ENCODE data around the gene PLTP. TPM values are rescaled to one million over a fixed set of nuclear protein-coding genes. Genes with fewer than 3 reads are reported as not detected.

Gene PLTP
- total and polyA plus RNA-seq, 2 donors (not counting 3 experiments of a cell fraction or from before 2014, with no cell fraction given), result 62.1 to 118 TPM

DNA sequence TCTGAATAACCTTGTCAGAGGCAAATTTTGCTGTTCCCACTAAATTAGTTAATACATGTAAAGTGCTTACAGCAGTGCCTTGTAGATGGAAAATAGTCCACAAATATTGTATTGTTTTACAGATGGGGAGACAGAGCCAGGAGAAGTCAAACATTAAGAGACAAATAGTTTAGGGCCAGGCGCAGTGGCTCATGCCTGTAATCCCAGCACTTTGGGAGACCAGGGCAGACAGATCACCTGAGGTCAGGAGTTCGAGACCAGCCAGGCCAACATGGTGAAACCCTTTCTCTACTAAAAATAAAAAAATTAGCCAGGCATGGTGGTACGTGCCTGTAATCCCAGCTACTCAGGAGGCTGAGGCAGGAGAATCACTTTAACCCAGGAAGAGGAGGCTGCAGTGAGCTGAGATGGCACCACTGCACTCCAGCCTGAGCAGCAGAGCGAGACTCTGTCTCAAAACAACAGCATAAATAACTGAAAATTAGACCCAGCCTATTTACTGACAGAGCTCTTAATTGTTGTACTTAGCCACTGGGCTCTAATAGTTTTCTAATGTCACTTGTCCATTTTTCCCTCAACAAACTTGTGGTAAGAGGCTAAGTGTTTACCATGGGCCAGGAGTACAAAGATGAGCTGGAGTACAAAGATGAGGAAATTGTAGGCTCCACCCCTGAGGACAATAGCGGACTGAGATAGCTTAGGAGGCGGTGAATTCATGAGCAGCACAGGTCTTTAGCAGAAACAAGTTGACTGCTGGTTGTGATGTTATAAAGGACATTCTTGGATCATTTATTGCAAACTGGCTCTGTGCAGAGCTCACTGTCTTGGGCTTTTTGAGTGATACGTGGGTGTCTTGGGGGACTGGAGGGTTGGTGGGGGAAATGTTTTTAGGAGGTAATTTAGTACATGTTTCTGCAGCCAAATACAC lies 48.1 kb downstream of the PLTP start:
- no TSS peak for BruUV-seq (replicated peaks)
- no peak for FAIRE-seq

More for the DNA sequence above, 48.1 kb downstream of the PLTP start:
- Histone ChIP-seq H3K27me3 (ENCODE audit: control insufficient read depth in 2 of 2, insufficient read depth in 2 of 2, low read length in 2 of 2) (no peaks in the 10 kb centered on the region), H2AFZ (ENCODE audit: low read depth, low read length) (no peak overlapping the region), H3K4me2 (ENCODE audit: insufficient read depth, low read length) (no peak overlapping the region), H3K4me3 (replicated peaks in 1 of 3; ENCODE audit: insufficient read depth in 1 of 3, low read depth in 1 of 3, low read length in 3 of 3) (no peak overlapping the region), H3K79me2 (ENCODE audit: control insufficient read depth, insufficient read depth, low read length) (no peaks in the 10 kb centered on the region), H3K9me1 (replicated peaks; ENCODE audit: control insufficient read depth, extremely low read depth, insufficient read depth, low read length) (no peaks in the 10 kb centered on the region), H3K9ac (replicated peaks; ENCODE audit: extremely low read depth, insufficient read depth, low read length) (no peak overlapping the region), H3K36me3 (ENCODE audit: control insufficient read depth in 2 of 2, extremely low read depth in 1 of 2, insufficient read depth in 2 of 2, low read length in 2 of 2) (no peaks in the 10 kb centered on the region), H3K9me3 (replicated peaks; ENCODE audit: control insufficient read depth, insufficient read depth, low read length) (no peaks in the 10 kb centered on the region), H4K20me1 (replicated peaks; ENCODE audit: control insufficient read depth, extremely low read depth, insufficient read depth, low read length) (no peaks in the 10 kb centered on the region), H3K27ac (ENCODE audit: insufficient read depth, low read depth, low read length) (no peak overlapping the region), H3K4me1 (ENCODE audit: control insufficient read depth, extremely low read depth, insufficient read depth, low read length) (peaks cover 3% of the 10 kb centered on the region)
- CTCF ChIA-PET, result interaction anchor here (0.7 to 1.4 kb wide), 3 partner anchors 17 to 57 kb away, joined by 3 read pairs; partner anchors contain the start of gene ZSWIM1
- TF ChIP-seq FOS (IDR thresholded peaks at IDR 0.05; ENCODE audit: borderline replicate concordance, insufficient read depth, low read length) (no peak), MYC (IDR thresholded peaks at IDR 0.05; ENCODE audit: low read depth, low read length) (no peak), EZH2 (IDR thresholded peaks at IDR 0.05; ENCODE audit: borderline replicate concordance, low read depth, low read length, severe bottlenecking) (no peak), GATA2 (IDR thresholded peaks at IDR 0.05; ENCODE audit: insufficient read depth, insufficient read length, low read depth, low read length) (no peak), POLR2A (IDR thresholded peaks at IDR 0.05; ENCODE audit: low read depth, low read length) (no peak), JUN (IDR thresholded peaks at IDR 0.05; ENCODE audit: borderline replicate concordance, insufficient read depth, insufficient read length, low read depth) (no peak), POLR2AphosphoS5 (IDR thresholded peaks at IDR 0.05; ENCODE audit: insufficient read depth, low read depth, low read length) (no peak)
- TF ChIP-seq, protein P1, sequence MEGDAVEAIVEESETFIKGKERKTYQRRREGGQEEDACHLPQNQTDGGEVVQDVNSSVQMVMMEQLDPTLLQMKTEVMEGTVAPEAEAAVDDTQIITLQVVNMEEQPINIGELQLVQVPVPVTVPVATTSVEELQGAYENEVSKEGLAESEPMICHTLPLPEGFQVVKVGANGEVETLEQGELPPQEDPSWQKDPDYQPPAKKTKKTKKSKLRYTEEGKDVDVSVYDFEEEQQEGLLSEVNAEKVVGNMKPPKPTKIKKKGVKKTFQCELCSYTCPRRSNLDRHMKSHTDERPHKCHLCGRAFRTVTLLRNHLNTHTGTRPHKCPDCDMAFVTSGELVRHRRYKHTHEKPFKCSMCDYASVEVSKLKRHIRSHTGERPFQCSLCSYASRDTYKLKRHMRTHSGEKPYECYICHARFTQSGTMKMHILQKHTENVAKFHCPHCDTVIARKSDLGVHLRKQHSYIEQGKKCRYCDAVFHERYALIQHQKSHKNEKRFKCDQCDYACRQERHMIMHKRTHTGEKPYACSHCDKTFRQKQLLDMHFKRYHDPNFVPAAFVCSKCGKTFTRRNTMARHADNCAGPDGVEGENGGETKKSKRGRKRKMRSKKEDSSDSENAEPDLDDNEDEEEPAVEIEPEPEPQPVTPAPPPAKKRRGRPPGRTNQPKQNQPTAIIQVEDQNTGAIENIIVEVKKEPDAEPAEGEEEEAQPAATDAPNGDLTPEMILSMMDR (IDR thresholded peaks at IDR 0.05; ENCODE audit: extremely low read depth in 1 of 2, insufficient read depth in 1 of 2, low read depth in 1 of 2, low read length in 2 of 2), result no peak
- TF ChIP-seq, protein P2, sequence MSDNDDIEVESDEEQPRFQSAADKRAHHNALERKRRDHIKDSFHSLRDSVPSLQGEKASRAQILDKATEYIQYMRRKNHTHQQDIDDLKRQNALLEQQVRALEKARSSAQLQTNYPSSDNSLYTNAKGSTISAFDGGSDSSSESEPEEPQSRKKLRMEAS (IDR thresholded peaks at IDR 0.05; ENCODE audit: insufficient read depth, insufficient read length), result no peak
- POLR2A ChIA-PET, result no interaction called here
- intact Hi-C loops (cut with micrococcal nuclease), result no loop called here
- DNase-seq (ENCODE audit: low read depth, low spot score), result no peak
- dilution Hi-C loops (cut with MboI; ENCODE audit: extremely low pct_ligation_motif_present, low sequenced_read_pairs), result no loop called here
